HG03108 (cell line): ENCODE results near the gene SFTPD.
A peak's percentile ranks its signal among the peaks of the same experiment; 100 is the strongest.

Experiments used
- ATAC-seq: cut with Tn5 transposase; IDR thresholded peaks from one replicate; pipeline ENCODE4 v1.9.1; 2021; ENCODE audit warnings: moderate library complexity; ENCODE audit not compliant: unreplicated experiment

The SFTPD gene

DNA sequence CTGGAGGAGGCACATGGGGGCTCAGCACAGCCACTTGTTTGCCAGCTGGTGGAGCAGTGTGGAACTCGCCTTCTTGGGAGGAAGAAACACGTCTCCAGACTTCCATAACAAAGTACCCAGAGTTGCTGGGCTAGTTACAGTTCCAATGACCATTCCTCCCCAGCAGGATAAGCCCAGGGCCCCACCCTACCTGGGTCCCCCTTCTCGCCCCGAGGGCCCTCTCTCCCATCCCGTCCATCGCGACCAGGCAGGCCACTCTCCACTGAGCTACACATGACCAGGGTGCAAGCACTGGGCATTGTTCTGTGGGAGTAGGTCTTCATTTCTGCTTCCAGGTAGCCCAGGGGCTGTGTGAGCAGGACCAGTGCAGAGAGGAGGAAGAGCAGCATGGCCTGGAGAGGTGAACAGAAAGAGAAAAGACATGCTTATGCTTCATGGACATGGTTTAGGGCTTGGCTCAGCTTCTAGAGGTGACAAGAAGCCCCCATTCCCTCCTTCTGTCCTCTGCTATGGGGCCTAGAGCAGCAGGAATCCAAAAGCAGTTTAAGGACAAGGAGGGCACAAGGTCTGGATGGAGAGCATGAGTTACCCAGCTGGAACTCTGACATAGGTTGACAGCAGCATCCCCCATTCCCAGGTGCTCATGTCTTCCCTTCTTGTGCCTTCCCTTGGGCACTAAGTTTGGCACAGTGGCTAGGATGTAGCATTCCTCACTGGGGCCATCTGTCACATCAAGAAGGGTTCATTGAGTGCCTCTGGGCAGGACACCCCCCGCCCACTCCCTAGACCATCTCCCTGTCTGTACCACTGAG, 2.4 kb downstream of the SFTPD start:
- no peak for ATAC-seq

DNA sequence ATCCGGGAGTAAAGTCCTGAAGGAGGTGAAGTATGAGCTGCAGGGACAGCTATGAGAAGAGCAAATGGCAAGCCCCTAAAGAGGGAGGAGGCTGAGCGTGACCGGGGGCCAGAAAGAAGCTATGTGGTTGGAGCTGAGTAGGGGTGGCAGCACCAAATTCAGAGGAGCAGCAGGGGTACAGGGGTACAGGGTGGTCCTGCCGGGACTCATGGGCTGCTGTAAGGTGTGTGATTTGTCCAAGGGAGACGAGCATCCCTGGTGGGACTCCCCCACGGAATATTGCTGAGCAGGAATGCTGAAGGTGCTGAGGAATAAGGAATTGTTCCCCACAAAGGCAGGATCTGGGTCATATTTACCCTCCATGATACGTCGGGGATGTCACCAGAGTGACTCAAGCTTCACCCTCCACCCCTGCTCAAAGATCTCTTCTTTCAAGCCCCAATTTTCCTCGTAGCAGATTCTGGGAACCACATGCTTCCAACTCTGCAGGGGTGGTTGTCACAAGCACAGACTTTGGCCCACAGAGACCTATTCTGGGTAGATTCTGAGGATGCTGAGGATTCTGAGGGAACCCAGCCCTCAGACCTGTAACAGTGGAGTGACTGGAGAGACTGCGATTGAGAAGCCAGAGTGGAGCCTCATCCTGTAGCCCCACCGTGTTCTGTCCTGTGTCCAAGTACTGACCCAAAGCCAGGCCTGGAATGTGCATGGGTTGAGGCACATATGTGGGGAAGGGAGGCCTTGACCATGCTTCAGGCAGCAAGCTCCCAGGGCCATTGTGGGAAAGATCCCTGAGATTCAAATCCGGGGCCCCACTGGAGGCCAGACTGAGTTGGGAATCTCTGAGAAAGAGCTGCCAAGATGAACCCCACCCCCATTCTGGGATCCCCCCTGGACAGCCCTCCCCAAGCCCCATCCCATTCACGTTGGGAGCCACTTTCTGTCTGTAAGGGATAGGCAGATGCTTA, 4.2 kb downstream of the SFTPD start:
- ATAC-seq = no peak

DNA sequence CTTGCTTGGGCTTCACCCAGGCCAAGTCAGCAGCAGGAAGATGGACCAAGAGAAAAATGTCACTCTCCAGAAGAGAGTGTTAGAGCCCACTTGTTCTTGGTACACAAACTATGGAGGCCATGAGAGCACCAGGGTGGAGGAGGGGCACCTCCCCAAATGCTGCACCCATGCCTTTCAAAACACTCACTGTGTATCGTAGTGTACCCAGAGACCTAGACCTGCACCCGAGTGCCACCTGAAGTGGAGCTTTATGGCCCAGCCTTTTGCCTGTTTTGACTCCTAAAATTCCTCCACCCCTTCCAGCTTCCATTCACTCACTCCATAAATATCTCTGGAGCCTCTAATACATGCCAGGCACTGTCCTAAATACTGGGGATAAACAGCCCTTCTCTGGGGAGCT, 5.0 kb downstream of the SFTPD start:
- no peak for ATAC-seq

DNA sequence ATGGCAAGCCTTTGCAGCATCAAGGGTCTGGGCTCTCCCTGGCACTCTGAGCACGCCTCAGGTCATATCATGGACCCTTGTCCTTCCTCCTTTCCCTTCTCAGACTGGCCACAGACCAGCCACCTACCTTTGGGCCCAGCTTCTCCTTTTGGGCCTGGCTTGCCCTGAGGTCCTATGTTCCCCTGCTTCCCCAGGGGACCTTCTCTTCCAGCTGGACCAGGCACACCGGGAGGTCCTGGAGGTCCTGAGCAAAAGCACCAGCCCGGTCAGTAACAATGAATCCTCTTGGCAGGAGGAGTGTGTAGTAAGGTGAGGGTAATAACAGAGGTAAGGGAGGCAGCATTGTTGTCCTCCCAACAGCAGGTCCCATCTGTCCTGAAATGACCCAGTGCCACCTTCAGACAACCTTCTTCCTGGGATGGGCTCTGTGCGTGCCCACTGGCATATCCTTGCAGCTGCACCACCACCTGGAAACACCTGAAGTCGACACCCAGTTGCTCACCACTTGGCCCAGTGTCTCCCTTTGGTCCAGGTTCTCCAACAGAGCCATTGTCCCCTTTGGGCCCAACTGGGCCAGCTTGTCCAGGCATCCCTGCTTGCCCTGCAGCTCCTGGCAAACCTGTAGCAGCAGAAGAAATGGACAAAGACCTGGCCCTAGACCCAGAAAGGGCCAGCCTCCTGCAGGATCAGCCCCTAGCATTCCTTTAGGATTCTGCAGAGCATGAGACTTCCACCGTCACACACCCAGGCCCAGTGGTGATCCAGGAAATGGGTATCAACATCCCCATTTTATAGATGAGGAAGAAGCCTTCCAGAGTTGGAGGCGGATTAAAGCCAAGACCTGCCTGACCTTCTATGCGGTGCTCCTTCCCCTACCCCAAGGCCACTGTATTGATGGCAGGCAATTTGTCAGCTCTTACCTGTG, 6.4 kb downstream of the SFTPD start:
- ATAC-seq = no peak

DNA sequence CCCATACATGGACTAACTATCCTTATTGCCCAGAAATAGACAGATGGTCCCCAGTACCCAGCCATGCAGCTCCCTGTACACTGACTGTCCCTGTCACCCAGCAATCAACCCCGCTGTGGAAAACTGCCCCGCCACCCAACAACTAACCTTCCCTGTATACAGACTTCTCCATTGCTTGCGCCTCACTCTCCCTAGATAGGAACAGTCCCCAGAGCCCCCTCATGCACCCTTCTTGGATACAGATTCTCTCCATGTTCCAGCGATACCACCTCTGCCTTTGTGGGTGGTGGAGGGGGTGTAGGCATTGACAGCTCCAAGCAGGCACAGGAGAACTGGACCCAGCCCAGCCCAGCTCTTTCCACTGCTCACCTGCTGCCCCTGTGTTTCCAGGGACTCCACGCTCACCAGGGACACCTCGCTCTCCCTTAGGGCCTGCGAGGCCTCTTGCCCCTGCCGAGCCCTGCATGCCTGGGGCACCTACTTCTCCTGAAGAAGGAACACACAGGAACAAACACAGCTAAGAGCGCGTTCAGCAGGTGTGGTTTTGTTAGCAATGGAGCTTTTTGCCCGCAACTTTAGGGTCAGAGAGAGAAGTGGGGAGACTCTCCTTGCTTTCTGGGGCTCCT, 7.2 kb downstream of the SFTPD start:
- ATAC-seq = no peak

DNA sequence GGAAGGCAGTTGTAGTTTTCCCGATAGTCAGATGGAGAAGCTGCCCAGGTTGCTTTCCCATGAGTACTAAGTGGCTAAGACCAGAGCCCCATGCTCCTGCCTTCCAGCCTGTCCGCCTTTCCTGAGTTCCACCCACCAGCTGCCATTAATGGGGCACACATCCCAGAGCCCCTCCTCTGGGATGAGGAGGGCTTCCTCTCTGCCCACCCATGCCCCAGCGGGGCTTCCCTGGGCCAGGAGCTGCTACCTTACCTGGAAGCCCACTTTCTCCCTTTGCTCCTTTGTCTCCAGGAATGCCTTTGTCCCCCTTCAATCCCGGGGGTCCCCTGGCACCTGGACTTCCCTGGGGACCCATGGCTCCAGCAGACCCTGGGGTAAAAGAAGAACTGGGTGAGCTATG, 7.8 kb downstream of the SFTPD start:
- ATAC-seq = no peak

DNA sequence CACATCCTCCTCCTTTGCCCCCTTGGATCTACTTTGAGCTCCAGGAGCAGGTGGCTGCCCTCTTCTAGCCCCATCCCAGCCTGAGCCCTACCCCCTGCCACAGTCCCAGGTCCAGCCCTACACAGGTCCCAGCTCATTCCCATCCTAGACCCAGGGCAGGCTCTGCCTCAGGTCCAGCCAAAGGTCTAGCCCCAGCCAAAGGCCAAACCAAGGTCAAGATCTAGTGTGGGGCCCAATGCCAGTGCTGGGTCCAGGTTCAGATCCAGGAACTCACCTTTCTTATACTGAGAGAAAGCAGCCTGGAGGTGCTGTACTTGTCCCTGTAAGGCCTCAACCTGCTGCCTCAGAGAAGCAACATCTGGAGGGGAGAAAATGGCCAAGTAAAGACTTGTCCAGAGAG, 8.5 kb downstream of the SFTPD start:
- ATAC-seq = no peak

DNA sequence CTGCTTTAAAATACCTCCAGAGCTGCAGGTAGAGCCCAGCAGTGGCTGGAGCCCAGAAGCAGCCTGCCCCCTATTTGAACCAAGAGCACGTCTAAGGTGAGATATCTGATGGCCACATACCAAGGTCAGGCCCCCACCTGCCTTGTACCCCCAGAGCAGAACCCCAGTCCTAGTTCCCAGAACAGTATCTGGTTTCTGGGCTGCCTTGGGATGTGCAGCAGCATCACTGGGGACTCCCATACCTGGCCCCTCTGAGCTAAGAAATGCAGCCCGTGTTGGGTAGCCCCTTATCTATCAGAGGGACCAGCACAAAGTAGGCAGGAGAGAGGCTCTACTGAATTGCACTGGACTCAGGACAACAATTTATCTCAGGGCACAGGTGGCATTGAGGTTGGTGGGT, 8.9 kb downstream of the SFTPD start:
- no peak for ATAC-seq

DNA sequence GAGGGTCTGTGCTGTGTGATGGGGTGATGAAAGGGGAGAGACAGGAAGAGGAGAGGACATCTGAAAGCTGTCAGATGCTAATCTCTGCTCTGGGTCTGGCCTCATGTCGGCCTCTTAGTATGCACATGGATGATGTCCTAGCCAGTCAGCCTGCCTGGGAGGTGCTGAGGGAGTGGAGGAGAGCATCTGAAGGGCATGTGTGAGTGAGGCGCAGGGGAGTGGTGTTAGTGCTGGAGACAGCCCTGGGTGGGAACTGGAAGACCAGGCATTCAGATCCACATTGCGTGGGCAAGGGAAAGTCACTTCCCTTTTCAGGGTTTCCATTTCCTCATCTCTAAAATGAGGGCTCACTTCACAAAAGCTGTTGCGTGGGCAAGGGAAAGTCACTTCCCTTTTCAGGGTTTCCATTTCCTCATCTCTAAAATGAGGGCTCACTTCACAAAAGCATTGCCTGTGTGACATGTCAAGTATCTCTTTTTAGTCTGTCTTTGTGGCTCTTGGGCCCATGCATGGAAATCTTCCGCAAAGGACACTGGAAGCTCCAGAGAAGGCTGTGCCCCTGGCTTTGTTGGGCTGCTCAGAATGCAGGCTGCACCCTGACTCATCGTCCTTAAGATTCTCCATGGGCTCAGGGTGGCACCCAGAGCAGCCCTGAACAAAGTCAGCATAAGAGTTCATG, 10.0 kb downstream of the SFTPD start:
- no peak for ATAC-seq

DNA sequence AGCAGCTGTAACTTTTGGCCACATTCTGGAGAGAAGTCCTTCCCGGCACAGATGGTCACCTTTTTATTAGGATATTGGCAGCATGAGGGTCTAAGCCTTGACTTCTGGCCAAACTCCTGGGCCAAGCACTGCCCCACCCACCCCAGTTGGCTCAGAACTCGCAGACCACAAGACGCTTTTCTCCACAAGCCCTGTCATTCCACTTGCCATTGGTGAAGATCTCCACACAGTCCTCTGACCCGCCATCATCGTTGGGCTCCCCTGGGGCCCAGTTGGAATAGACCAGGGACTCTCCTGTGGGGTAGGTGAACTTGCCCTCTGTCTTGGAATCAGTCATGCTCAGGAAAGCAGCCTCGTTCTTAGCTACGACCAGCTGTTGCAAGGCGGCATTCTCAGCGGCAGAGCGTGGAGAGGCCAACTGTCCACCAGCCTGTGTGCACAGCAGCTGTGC, 11.2 kb downstream of the SFTPD start:
- ATAC-seq = no peak

DNA sequence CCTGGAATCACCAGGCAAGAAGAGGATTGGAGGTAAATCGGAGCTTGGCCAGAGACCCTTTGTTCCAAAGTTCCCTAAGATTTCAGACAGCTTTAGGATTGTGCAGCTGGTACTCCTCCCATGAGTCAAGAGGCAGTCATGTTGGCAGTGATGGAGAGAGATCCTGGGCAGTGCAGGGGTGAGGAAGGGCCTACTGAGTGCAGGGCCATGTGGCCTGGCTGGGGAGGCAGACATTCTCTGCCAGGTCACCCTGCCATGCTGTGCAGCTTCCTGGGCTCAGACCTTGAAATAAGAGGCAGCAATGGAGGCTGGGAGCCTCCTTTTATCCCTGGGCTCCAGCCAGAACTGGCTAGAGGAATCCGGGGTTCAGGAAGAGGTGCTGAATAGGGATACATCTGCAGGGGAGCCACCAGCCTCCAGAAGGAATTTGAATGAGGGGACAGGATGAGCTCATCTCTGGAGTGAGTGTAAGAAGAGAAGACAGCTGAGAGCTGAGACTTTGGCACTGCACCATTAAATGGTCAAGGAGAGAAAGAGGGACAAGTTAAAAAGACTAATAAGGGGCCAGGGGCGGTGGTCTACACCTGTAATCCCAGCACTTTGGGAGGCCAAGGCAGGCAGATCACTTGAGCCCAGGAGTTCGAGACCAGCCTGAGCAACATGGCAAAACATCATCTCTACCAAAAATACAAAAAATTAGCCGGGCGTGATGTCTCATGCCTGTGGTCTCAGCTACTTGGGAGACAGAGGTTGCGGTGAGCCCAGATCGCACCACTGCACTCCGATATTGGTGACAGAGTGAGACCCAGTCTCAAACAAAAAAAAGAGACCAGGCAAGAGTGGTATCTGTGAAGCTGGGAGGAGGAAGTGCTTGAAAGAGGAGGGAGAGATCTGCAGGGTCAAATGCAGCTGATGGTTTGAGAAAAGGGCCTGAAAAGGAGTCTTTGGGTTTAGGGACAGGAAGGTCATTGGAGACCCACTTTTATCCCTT, 12.0 kb downstream of the SFTPD start:
- no peak for ATAC-seq

DNA sequence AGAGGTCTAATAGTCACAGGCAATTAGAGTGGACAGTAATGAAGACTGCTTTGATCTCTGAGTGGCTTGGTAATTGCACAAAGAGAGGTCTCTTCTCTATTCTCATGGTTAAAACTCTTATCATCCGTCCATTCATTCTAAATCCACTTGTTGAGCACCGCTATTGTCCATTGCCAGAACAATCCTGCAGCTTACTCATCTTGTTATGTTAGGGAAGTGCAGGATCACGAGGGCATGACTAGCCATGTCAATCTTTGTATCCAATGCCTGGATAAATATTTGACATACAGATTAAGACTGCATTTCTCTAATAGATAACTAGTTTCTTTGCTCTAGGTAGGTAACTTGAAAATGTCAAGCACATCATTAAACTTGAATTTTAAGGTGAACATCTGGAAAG, 14.9 kb downstream of the SFTPD start:
- no peak for ATAC-seq

DNA sequence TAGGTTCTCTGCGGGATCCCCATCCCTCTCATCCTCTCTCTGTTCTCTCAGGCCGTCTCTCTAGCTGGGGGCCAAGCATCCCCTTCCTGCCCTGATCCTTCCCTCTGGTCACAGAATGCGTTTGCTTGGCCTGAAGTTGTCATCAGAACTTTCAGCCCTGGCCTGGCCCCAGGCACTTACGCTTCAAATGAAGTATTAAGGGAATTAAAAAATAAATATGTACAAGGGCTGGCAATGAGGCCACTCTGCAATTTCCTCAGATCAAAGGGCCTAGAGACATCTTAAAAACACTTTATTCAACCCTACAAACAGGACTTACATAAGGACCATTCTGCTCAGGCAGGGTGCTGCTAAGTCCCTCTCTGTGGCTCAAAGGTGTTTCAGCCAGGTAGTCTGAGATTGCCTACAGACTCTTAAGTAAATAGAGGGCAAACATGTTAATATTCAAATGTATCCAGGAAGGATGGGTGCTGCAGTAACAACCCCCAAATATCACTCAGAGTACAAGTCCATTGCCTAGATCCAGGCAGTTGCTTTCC, 16.0 kb downstream of the SFTPD start:
- no peak for ATAC-seq

DNA sequence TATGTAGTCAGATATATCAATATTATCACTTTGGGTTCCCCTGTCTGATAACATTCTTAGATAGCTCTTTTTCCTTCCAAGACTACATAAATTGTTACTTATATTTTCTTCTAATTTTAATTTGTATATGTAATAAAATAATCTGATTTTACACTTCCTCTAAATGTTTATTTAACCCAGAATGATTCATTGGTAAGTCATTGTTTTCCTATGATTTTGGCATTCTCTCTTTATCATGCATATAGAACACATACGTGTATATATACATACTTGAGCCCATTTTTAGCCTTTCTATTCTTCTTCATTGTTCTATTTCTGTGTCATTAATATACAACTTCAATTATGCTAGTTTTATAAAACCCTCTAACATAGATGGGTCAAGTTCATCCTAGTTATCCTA, 16.6 kb downstream of the SFTPD start:
- ATAC-seq = no peak

DNA sequence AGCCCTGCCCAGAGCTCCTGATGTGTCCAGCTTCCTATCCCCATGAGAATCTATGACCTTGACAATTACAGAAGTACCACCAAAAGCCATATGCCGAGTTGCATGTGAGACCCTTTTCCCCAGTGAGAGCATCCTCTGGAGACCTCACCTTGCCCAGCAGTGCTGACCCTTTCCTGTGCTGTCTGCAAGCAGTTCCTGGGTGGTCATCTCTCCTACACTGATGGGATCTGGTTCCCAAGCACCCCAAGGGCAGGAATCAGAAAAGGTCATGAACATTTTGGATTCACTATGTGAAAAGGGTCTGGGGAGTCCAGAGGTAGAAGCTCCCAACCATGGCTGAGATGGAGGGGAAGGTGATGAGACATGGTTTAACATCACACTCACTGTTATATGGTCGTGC, 18.2 kb downstream of the SFTPD start:
- no peak for ATAC-seq

DNA sequence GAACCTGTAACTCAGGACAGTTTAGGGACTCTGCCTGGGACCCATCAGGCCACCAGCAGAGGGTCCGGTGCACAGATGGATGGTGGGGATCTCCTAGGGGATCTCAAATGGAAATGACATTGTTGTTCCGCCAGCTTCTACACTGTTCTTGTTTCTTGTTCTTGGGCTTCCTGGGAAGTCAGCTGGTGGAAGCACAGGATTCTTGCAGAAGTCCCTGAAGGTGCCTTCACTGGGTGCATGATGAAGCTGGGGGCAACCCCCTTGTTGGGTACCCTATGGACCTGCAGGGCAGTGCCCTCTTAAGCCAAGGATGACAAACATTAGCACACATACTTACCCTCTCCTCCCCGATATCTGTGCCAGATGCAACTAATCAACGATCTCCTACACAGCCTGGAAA, 18.6 kb downstream of the SFTPD start:
- no peak for ATAC-seq

DNA sequence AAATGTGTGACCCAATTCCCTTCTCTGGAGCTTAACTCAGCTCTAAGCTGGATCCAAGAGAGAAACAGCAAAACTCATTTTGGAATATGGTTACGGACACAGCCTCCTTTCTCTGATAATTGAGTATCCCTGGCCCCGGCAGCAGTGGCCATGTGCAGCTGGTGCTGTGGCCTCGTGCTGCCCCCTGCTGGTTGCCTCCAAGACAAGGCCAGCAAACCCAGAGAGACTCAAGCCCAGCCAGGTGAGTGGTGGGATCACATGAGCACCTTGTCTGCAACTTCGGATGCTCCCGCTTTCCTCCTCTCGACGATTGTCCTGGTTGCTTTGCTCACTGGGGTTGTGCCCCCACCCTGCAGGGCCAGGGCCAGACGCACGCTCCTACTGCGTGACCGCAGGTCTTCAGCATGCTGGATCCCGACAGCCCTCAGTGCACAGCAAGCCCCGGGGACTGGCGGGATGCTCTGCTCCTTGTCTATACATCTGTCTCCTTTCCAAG, 19.4 kb downstream of the SFTPD start:
- ATAC-seq = peak; percentile 77

DNA sequence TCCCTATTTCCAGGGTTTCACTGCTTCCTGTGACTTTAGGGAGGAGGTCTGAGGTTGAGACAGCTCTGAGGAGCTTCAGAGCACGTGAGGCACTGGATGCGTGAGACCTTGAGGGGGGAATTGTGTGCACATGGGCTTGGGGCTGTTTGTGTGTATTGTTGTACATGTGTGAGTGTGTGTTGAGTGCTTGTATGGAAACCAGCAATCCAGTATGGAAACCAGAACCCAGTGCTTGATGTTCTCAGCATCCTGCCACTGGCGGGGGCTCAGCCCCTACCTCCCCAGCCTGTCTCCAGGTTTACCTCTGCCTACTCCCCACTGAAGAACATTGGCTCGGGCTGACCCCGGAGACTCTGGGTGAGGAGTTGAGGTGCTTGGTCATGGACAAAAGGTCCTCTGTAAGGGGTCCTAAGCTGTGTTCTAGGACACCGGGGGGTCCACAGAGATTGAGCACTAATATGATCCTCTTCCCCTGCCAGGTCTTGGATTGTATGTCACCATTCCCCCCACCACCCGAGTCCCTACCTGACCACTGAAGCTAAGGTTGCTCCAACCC, 20.8 kb downstream of the SFTPD start:
- ATAC-seq = no peak
